HepG2 (cell line): ENCODE results near the gene UBE2G2. TPM values are rescaled to one million over a fixed set of nuclear protein-coding genes. Genes with fewer than 3 reads are reported as not detected.

Experiments
- AGO1 ChIP-seq: fragments of 200-400 bp; formaldehyde crosslinking; IDR thresholded peaks from 2 replicates; pipeline ENCODE4 v1.6.1; 2017; ENCODE audit warnings: mild to moderate bottlenecking, low read depth, low read length, moderate library complexity; ENCODE audit not compliant: poor library complexity, severe bottlenecking
- EP300 ChIP-seq, 3 experiments: sonication (generic) in 1 of 3; formaldehyde crosslinking in 1 of 3; IDR thresholded peaks; 2 replicates each; pipeline versions ENCODE4 v1.5.1 to v1.6.1; 2011 to 2020; ENCODE audit warnings: low read depth in 2 of 3, low read length in 2 of 3, borderline replicate concordance in 1 of 3, improper control_type of control experiment in 1 of 3, mild to moderate bottlenecking in 1 of 3, missing genetic modification reagents in 1 of 3, moderate library complexity in 1 of 3
- FOXP1 ChIP-seq, 2 experiments: fragments of 450-650 bp in 1 of 2; IDR thresholded peaks; 2 replicates each; pipeline ENCODE4 v1.6.1; 2017 to 2018; ENCODE audit warnings: antibody characterized with exemption in 1 of 2
- HMGXB4 ChIP-seq, 2 experiments: sonication (generic) in 1 of 2; formaldehyde crosslinking in 1 of 2; IDR thresholded peaks; 2 replicates each; pipeline versions ENCODE4 v1.4.0 to v1.6.1; 2018 to 2020; ENCODE audit warnings: missing genetic modification reagents in 2 of 2, borderline replicate concordance in 1 of 2, low read depth in 1 of 2, mild to moderate bottlenecking in 1 of 2, missing biosample characterization in 1 of 2
- HNF1B ChIP-seq: sonication (generic); formaldehyde crosslinking; IDR thresholded peaks from 2 replicates; pipeline ENCODE4 v1.5.1; 2020; ENCODE audit warnings: mild to moderate bottlenecking, moderate library complexity, missing genetic modification reagents
- HOXA3 ChIP-seq: sonication (generic); formaldehyde crosslinking; IDR thresholded peaks from 2 replicates; pipeline ENCODE4 v1.5.0; 2020; ENCODE audit warnings: missing genetic modification reagents
- HOXA9 ChIP-seq: sonication (generic); formaldehyde crosslinking; IDR thresholded peaks from 2 replicates; pipeline ENCODE4 v1.8.1; 2022; ENCODE audit warnings: missing genetic modification reagents, mild to moderate bottlenecking, moderate library complexity, borderline replicate concordance
- LCORL ChIP-seq, 2 experiments: fragments of 450-650 bp in 1 of 2; sonication (generic) in 1 of 2; formaldehyde crosslinking in 1 of 2; IDR thresholded peaks; 2 replicates each; pipeline versions ENCODE4 v1.5.0 to v1.6.1; 2017 to 2020; ENCODE audit warnings: antibody characterized with exemption in 1 of 2, missing genetic modification reagents in 1 of 2
- MTA1 ChIP-seq: sonication (generic); formaldehyde crosslinking; IDR thresholded peaks from 2 replicates; pipeline ENCODE4 v1.4.0; 2020; ENCODE audit warnings: missing genetic modification reagents, mild to moderate bottlenecking, borderline replicate concordance
- POLR2G ChIP-seq: fragments of 200-400 bp; formaldehyde crosslinking; IDR thresholded peaks from 2 replicates; pipeline ENCODE4 v1.6.1; 2018; ENCODE audit warnings: mild to moderate bottlenecking, low read depth, low read length, moderate library complexity
- REXO4 ChIP-seq: sonication (generic); formaldehyde crosslinking; IDR thresholded peaks from 2 replicates; pipeline ENCODE4 v1.8.0; 2022; ENCODE audit warnings: missing genetic modification reagents, mild to moderate bottlenecking, borderline replicate concordance
- SATB2 ChIP-seq: sonication (generic); formaldehyde crosslinking; IDR thresholded peaks from 2 replicates; pipeline ENCODE4 v1.5.0; 2020; ENCODE audit warnings: missing genetic modification reagents
- SMYD3 ChIP-seq: sonication (generic); formaldehyde crosslinking; IDR thresholded peaks from 2 replicates; pipeline ENCODE4 v1.8.1; 2023; ENCODE audit warnings: mild to moderate bottlenecking, missing genetic modification reagents
- SOX6 ChIP-seq, 2 experiments: fragments of 450-650 bp in 1 of 2; sonication (generic) in 1 of 2; formaldehyde crosslinking in 1 of 2; IDR thresholded peaks; 2 replicates each; pipeline versions ENCODE4 v1.4.0 to v1.6.1; 2017 to 2020; ENCODE audit warnings: antibody characterized with exemption in 1 of 2, mild to moderate bottlenecking in 1 of 2, missing genetic modification reagents in 1 of 2
- XBP1 ChIP-seq: sonication (generic); formaldehyde crosslinking; IDR thresholded peaks from 2 replicates; pipeline ENCODE4 v1.5.0; 2020; ENCODE audit warnings: missing genetic modification reagents
- ZNF124 ChIP-seq: sonication (generic); formaldehyde crosslinking; IDR thresholded peaks from 2 replicates; pipeline ENCODE4 v1.4.0; 2020; ENCODE audit warnings: missing genetic modification reagents
- ZNF225 ChIP-seq: sonication (generic); formaldehyde crosslinking; IDR thresholded peaks from 2 replicates; pipeline ENCODE4 v1.4.0; 2020; ENCODE audit warnings: mild to moderate bottlenecking, missing genetic modification reagents
- ZNF251 ChIP-seq: sonication (generic); formaldehyde crosslinking; IDR thresholded peaks from 2 replicates; pipeline ENCODE4 v1.9.0; 2021; ENCODE audit warnings: mild to moderate bottlenecking, missing genetic modification reagents
- ZNF331 ChIP-seq: sonication (generic); formaldehyde crosslinking; IDR thresholded peaks from 2 replicates; pipeline ENCODE4 v1.4.0; 2020; ENCODE audit warnings: missing genetic modification reagents
- ZNF557 ChIP-seq: sonication (generic); formaldehyde crosslinking; IDR thresholded peaks from 2 replicates; pipeline ENCODE4 v1.4.0; 2020; ENCODE audit warnings: missing genetic modification reagents
- ZSCAN9 ChIP-seq: IDR thresholded peaks from 2 replicates; pipeline ENCODE4 v1.6.1; 2016; ENCODE audit warnings: borderline replicate concordance
- polyA plus RNA-seq, 8 experiments: library from polyadenylated mRNA; depleted of rRNA in 3 of 8; stranded (reverse) in 7 of 8; unstranded in 1 of 8; fragments of >200 nt; fragmentation: Illumina TruSeq in 4 of 8; extraction: Trizol in 4 of 8; gene quantifications; 2 replicates each; pipeline versions ENCODE4 v1.2.1 to v1.2.3, GENCODE V29; 2011 to 2016; ENCODE audit warnings: low read depth in 4 of 8, missing spikeins in 1 of 8, mixed read lengths in 1 of 8; ENCODE audit not compliant: insufficient read depth in 1 of 8
- total RNA-seq, 5 experiments: library from RNA; depleted of rRNA; stranded (reverse); fragments of >200 nt; fragmentation: Illumina TruSeq; extraction: Trizol; gene quantifications; 2 replicates each; pipeline ENCODE4 v1.2.3, GENCODE V29; 2016; ENCODE audit warnings: low read depth in 1 of 5
- TF ChIP-seq, protein P1 (sequence below): sonication (generic); formaldehyde crosslinking; IDR thresholded peaks from 2 replicates; pipeline ENCODE4 v1.8.0; 2022; ENCODE audit warnings: mild to moderate bottlenecking, missing genetic modification reagents, moderate library complexity

UBE2G2 gene
- total and polyA plus RNA-seq, 2 of the 13 experiments (the other 11 are each of a cell fraction or from before 2014, with no cell fraction given) = 55.4 to 92.0 TPM

- TF ChIP-seq EP300 (IDR thresholded peaks at IDR 0.05; ENCODE audit: low read depth in 2 of 2, low read length in 2 of 2) = 0 out of 4 replicates have a peak, but pooled peaks of 1 of the 2 experiments have one; percentile 4
- TF ChIP-seq EP300 (CRISPR knock-in tag; IDR thresholded peaks at IDR 0.05; ENCODE audit: borderline replicate concordance) = no peak
- no peak for TF ChIP-seq FOXP1 (IDR thresholded peaks at IDR 0.05)
- TF ChIP-seq FOXP1 (CRISPR knock-in tag; IDR thresholded peaks at IDR 0.05) = no peak
- TF ChIP-seq ZNF124 (CRISPR knock-in tag) = no peak
- TF ChIP-seq POLR2G = peak; percentile 51
- peak in 1 of 2 experiments; percentile 19; a peak in 1 of 4 replicates for TF ChIP-seq HMGXB4 (CRISPR knock-in tag; IDR thresholded peaks at IDR 0.05; ENCODE audit: borderline replicate concordance in 1 of 2, low read depth in 1 of 2)
- peak; percentile 95 for TF ChIP-seq AGO1
- TF ChIP-seq MTA1 (CRISPR knock-in tag) = peak; percentile 62; the same call in 1 of the 2 replicates
- TF ChIP-seq ZNF225 = 0 out of 2 replicates have a peak, but pooled peaks have one; percentile 61
- TF ChIP-seq, protein P1, sequence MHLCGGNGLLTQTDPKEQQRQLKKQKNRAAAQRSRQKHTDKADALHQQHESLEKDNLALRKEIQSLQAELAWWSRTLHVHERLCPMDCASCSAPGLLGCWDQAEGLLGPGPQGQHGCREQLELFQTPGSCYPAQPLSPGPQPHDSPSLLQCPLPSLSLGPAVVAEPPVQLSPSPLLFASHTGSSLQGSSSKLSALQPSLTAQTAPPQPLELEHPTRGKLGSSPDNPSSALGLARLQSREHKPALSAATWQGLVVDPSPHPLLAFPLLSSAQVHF (CRISPR knock-in tag) = no peak
- no peak for TF ChIP-seq XBP1
- TF ChIP-seq SATB2 = no peak
- TF ChIP-seq ZNF557 = no peak
- TF ChIP-seq REXO4 (CRISPR knock-in tag) = no peak
- no peak for TF ChIP-seq SOX6 (IDR thresholded peaks at IDR 0.05)
- peak; percentile 41 for TF ChIP-seq SOX6 (CRISPR knock-in tag; IDR thresholded peaks at IDR 0.05)
- TF ChIP-seq HNF1B = no peak; the same call in 1 of the 2 replicates
- no peak for TF ChIP-seq ZNF251 (CRISPR knock-in tag)
- TF ChIP-seq ZSCAN9 (CRISPR knock-in tag) = no peak
- TF ChIP-seq LCORL (IDR thresholded peaks at IDR 0.05) = no peak
- TF ChIP-seq LCORL (CRISPR knock-in tag; IDR thresholded peaks at IDR 0.05) = peak; percentile 81
- TF ChIP-seq HOXA9 (CRISPR knock-in tag) = no peak
- TF ChIP-seq SMYD3 (CRISPR knock-in tag) = no peak
- TF ChIP-seq HOXA3 (CRISPR knock-in tag) = 0 out of 2 replicates have a peak, but pooled peaks have one; percentile 22
- TF ChIP-seq ZNF331 (CRISPR knock-in tag) = 0 out of 2 replicates have a peak, but pooled peaks have one; percentile 30
These were observed 44.0 kb upstream of the UBE2G2 start (continued) for GRCh38 chr21:44845418-44846223.
